ENCODE results near the gene NT5C1A. TPM values are rescaled to one million over a fixed set of nuclear protein-coding genes. Genes with fewer than 3 reads are reported as not detected.

NT5C1A gene
- total RNA-seq, 1 experiment from 2014 or later = not detected

GRCh38 chr1:39700348-39700747, 28.4 kb upstream of the NT5C1A start:
- Histone ChIP-seq H3K4ac (ENCODE audit: low read depth, low read length) (no peak overlapping the region), H2AK5ac (ENCODE audit: insufficient read length, low read length) (no peak overlapping the region), H3K18ac (ENCODE audit: insufficient read length, low read depth, low read length) (peak overlapping the region; percentile 42), H4K8ac (replicated peaks; ENCODE audit: insufficient read length, low read depth, low read length) (no peak overlapping the region), H4K5ac (ENCODE audit: insufficient read length, low read depth, low read length) (no peak overlapping the region), H3T11ph (ENCODE audit: low read length) (no peak overlapping the region), H3K79me1 (ENCODE audit: insufficient read depth, low read depth, low read length, poor library complexity, severe bottlenecking) (no peaks in the 10 kb centered on the region), H3K79me2 (ENCODE audit: insufficient read depth, low read length) (no peaks in the 10 kb centered on the region), H2BK12ac (ENCODE audit: insufficient read length, low read depth, low read length) (peak overlapping the region; percentile 42), H2AFZ (ENCODE audit: low read length) (no peak overlapping the region), H2BK5ac (ENCODE audit: insufficient read length, low read length) (no peak overlapping the region), H3K27ac (ENCODE audit: insufficient read length, low read depth, low read length) (no peak overlapping the region), H3K4me2 (ENCODE audit: insufficient read depth, insufficient read length, low read length) (peak overlapping the region; percentile 48), H3K23me2 (ENCODE audit: insufficient read length, low read depth, low read length, poor library complexity, severe bottlenecking) (no peaks in the 10 kb centered on the region), H3K14ac (ENCODE audit: insufficient read depth, low read length) (no peak overlapping the region), H3K56ac (ENCODE audit: insufficient read length, low read depth, low read length) (no peak overlapping the region), H2BK20ac (ENCODE audit: low read depth, low read length, poor library complexity, severe bottlenecking) (no peak overlapping the region), H4K91ac (ENCODE audit: insufficient read length, low read depth, low read length) (no peak overlapping the region), H3K9ac (ENCODE audit: extremely low read depth, insufficient read length, low read length) (no peak overlapping the region), H3K27me3 (ENCODE audit: insufficient read depth, low read length) (peaks cover 47% of the 10 kb centered on the region; the same call in 1 of the 2 replicates), H3K9me3 (ENCODE audit: control insufficient read depth, low read depth, low read length) (no peaks in the 10 kb centered on the region), H4K20me1 (ENCODE audit: control insufficient read depth, insufficient read depth, insufficient read length) (no peaks in the 10 kb centered on the region), H2BK15ac (ENCODE audit: low read depth, low read length) (no peak overlapping the region; the same call in 1 of the 2 replicates), H3K4me1 (ENCODE audit: insufficient read depth, low read length) (peaks cover 8% of the 10 kb centered on the region; the same call in 1 of the 2 replicates), H3K23ac (ENCODE audit: insufficient read length, low read depth, low read length) (no peak overlapping the region), H2BK120ac (ENCODE audit: low read depth, low read length, poor library complexity, severe bottlenecking) (no peak overlapping the region)
- Mint-ChIP-seq H3K9me3 (no peaks in the 10 kb centered on the region; a peak in 1 of 5 replicates), H3K27ac (no peak overlapping the region), H3K4me3 (no peak overlapping the region), H3K36me3 (ENCODE audit: insufficient read depth in 1 of 3, low read depth in 3 of 3) (no peaks in the 10 kb centered on the region), H3K4me1 (peaks cover 18 to 23% of the 10 kb centered on the region in 2 experiments), H3K27me3 (ENCODE audit: low read depth) (peaks cover 98% of the 10 kb centered on the region)
- no peak for TF ChIP-seq CTCF (conservative IDR thresholded peaks at IDR 0.05)
- DNase-seq = no peak
- no CpG with 5 or more reads among the region's 3 CpGs for WGBS (ENCODE audit: extremely low coverage, insufficient read length, low lambda C conversion rate)
